A549 (cell line): ENCODE measurements around the gene GALNT12.

Source experiments
- BHLHE40 ChIP-seq: IDR thresholded peaks from 2 replicates; pipeline ENCODE4 v1.6.1; 2012; ENCODE audit warnings: low read depth, low read length, inconsistent platforms
- CEBPB ChIP-seq, 2 experiments: fragments of >200 bp in 1 of 2; sonication (Bioruptor Twin) in 1 of 2; formaldehyde crosslinking in 1 of 2; IDR thresholded peaks; 2 replicates each; pipeline ENCODE4 v1.6.1; 2012 to 2016
- EHMT2 ChIP-seq: fragments of 200-600 bp; sonication (generic); IDR thresholded peaks from 2 replicates; pipeline ENCODE4 v1.6.1; 2016; ENCODE audit warnings: antibody characterized with exemption, low read depth, mild to moderate bottlenecking, moderate library complexity
- EP300 ChIP-seq, 2 experiments: fragments of >200 bp; sonication (Bioruptor Twin); formaldehyde crosslinking; IDR thresholded peaks; 2 replicates in 1 of 2; 3 replicates in 1 of 2; pipeline ENCODE4 v1.6.1; 2016 to 2017
- JUNB ChIP-seq: fragments of >200 bp; sonication (Bioruptor Twin); formaldehyde crosslinking; IDR thresholded peaks from 2 replicates; pipeline ENCODE4 v1.6.1; 2016
- MAZ ChIP-seq: fragments of 150-350 bp; IDR thresholded peaks from 2 replicates; pipeline ENCODE4 v1.6.1; 2014; ENCODE audit warnings: antibody characterized with exemption, low read depth, low read length, borderline replicate concordance
- MYC ChIP-seq: IDR thresholded peaks from 2 replicates; pipeline ENCODE4 v1.6.1; 2012; ENCODE audit warnings: mild to moderate bottlenecking, inconsistent platforms, low read length, improper control_type of control experiment, borderline replicate concordance
- RCOR1 ChIP-seq: fragments of 150-350 bp; IDR thresholded peaks from 2 replicates; pipeline ENCODE4 v1.6.1; 2014; ENCODE audit warnings: antibody characterized with exemption, low read length, low read depth
- TF ChIP-seq, protein P1 (sequence below): fragments of >200 bp; sonication (Bioruptor Twin); formaldehyde crosslinking; IDR thresholded peaks from 3 replicates; pipeline ENCODE4 v1.5.1; 2016
- TF ChIP-seq, protein P2 (sequence below): fragments of 150-350 bp; IDR thresholded peaks from 2 replicates; pipeline ENCODE4 v1.6.1; 2014; ENCODE audit warnings: low read depth, mild to moderate bottlenecking, low read length
- TF ChIP-seq, protein P3 (sequence below): IDR thresholded peaks from 2 replicates; pipeline ENCODE4 v1.6.1; 2012; ENCODE audit warnings: low read depth, borderline replicate concordance

DNA sequence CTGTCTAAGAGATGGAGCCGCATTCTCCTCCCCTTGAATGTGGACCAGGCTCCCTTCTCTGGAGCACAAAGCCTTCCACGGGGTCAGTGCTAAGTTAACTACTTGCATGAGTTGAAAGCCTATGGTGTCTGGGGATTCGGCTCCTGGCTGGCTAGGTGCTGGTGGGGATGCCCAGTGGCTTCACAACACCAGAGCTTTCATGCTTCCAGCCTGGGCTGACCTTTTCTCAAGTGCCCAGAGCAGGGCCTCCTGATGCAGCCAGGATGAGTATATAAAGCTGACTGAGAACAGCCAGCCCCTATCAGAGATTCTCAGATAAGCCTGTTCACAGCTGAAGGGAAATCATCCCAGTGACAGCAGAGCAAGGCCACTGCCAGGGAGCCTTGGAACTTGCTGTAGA lies 11.8 kb downstream of the GALNT12 start:
- TF ChIP-seq RCOR1 (no peak), MAZ (no peak), MYC (no peak), JUNB (no peak), EHMT2 (no peak), BHLHE40 (no peak), EP300 (IDR thresholded peaks at IDR 0.05) (no peak), CEBPB (IDR thresholded peaks at IDR 0.05) (no peak)
- TF ChIP-seq, protein P1, sequence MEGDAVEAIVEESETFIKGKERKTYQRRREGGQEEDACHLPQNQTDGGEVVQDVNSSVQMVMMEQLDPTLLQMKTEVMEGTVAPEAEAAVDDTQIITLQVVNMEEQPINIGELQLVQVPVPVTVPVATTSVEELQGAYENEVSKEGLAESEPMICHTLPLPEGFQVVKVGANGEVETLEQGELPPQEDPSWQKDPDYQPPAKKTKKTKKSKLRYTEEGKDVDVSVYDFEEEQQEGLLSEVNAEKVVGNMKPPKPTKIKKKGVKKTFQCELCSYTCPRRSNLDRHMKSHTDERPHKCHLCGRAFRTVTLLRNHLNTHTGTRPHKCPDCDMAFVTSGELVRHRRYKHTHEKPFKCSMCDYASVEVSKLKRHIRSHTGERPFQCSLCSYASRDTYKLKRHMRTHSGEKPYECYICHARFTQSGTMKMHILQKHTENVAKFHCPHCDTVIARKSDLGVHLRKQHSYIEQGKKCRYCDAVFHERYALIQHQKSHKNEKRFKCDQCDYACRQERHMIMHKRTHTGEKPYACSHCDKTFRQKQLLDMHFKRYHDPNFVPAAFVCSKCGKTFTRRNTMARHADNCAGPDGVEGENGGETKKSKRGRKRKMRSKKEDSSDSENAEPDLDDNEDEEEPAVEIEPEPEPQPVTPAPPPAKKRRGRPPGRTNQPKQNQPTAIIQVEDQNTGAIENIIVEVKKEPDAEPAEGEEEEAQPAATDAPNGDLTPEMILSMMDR = no peak
- TF ChIP-seq, protein P2, sequence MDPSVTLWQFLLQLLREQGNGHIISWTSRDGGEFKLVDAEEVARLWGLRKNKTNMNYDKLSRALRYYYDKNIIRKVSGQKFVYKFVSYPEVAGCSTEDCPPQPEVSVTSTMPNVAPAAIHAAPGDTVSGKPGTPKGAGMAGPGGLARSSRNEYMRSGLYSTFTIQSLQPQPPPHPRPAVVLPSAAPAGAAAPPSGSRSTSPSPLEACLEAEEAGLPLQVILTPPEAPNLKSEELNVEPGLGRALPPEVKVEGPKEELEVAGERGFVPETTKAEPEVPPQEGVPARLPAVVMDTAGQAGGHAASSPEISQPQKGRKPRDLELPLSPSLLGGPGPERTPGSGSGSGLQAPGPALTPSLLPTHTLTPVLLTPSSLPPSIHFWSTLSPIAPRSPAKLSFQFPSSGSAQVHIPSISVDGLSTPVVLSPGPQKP = no peak
- TF ChIP-seq, protein P3, sequence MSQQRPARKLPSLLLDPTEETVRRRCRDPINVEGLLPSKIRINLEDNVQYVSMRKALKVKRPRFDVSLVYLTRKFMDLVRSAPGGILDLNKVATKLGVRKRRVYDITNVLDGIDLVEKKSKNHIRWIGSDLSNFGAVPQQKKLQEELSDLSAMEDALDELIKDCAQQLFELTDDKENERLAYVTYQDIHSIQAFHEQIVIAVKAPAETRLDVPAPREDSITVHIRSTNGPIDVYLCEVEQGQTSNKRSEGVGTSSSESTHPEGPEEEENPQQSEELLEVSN = no peak
